Caco-2 (cell line): Measurements from ENCODE around the gene FOXP1. TPM values are rescaled to one million over a fixed set of nuclear protein-coding genes. Genes with fewer than 3 reads are reported as not detected.

Experiments used
- BruUV-seq: library from RNA; stranded (reverse); fragments of 400-500 nt; replicated peaks from 2 replicates; lab custom pipeline; 2021; lab: Mats Ljungman, UMichigan
- CTCF ChIA-PET: fragments of 300-600 bp; sonication (Branson Sonifier 250); formaldehyde crosslinking; loops from one replicate; lab custom pipeline; 2022; ENCODE audit warnings: antibody characterized with exemption; lab: Charles Lee
- POLR2A ChIA-PET: fragments of 300-600 bp; sonication (Branson Sonifier 250); formaldehyde crosslinking; loops from one replicate; lab custom pipeline; 2022; ENCODE audit warnings: antibody characterized with exemption; lab: Charles Lee
- DNase-seq, 2 experiments: peaks; one replicate each; pipeline versions ENCODE4 v3.0.0 to v3.0.0-alpha.2; 2020 to 2022
- H3K27me3 ChIP-seq: replicated peaks from 2 replicates; pipeline ENCODE4 v1.6.0; 2011; ENCODE audit warnings: low read length; ENCODE audit not compliant: control insufficient read depth, insufficient read depth
- H3K36me3 ChIP-seq: 2 replicates; pipeline ENCODE4 v1.5.1; 2011; ENCODE audit warnings: low read length; ENCODE audit not compliant: control insufficient read depth, insufficient read depth
- H3K4me1 ChIP-seq: fragments of 250-450 bp; sonication (Bioruptor Pico); 2 replicates; pipeline ENCODE4 v1.5.1; 2020; ENCODE audit warnings: mild to moderate bottlenecking
- H3K4me3 ChIP-seq: 2 replicates; pipeline ENCODE4 v1.5.1; 2011; ENCODE audit warnings: low read depth, mild to moderate bottlenecking, control low read depth, low read length
- H3K9me3 ChIP-seq: fragments of 250-450 bp; sonication (Bioruptor Pico); 2 replicates; pipeline ENCODE4 v1.5.1; 2020; ENCODE audit warnings: mild to moderate bottlenecking, moderate library complexity
- H3K27ac Mint-ChIP-seq: one replicate; pipeline ENCODE4 v1.8.0; 2022; ENCODE audit warnings: mixed read lengths; ENCODE audit not compliant: unreplicated experiment
- H3K27me3 Mint-ChIP-seq: one replicate; pipeline ENCODE4 v1.8.0; 2022; ENCODE audit warnings: mixed read lengths; ENCODE audit not compliant: insufficient read depth, unreplicated experiment
- H3K36me3 Mint-ChIP-seq: one replicate; pipeline ENCODE4 v1.8.0; 2022; ENCODE audit warnings: mild to moderate bottlenecking, mixed read lengths; ENCODE audit not compliant: insufficient read depth, unreplicated experiment
- H3K4me1 Mint-ChIP-seq: one replicate; pipeline ENCODE4 v1.8.0; 2022; ENCODE audit warnings: low read depth, mixed read lengths; ENCODE audit not compliant: unreplicated experiment
- H3K4me3 Mint-ChIP-seq: one replicate; pipeline ENCODE4 v1.8.0; 2022; ENCODE audit warnings: mild to moderate bottlenecking, moderate library complexity, mixed read lengths; ENCODE audit not compliant: unreplicated experiment
- H3K9me3 Mint-ChIP-seq: one replicate; pipeline ENCODE4 v1.8.0; 2022; ENCODE audit warnings: mixed read lengths; ENCODE audit not compliant: unreplicated experiment
- CTCF ChIP-seq, 2 experiments: fragments of 200-600 bp in 1 of 2; IDR thresholded peaks; 1 replicate in 1 of 2; 2 replicates in 1 of 2; pipeline versions ENCODE4 v1.5.1 to v1.8.0; 2011 to 2022; ENCODE audit warnings: antibody characterized with exemption in 1 of 2, control low read depth in 1 of 2, inconsistent platforms in 1 of 2, low read depth in 1 of 2, low read length in 1 of 2, mild to moderate bottlenecking in 1 of 2, moderate library complexity in 1 of 2; ENCODE audit not compliant: insufficient read depth in 1 of 2, severe bottlenecking in 1 of 2, unreplicated experiment in 1 of 2
- intact Hi-C: fragments of 100-400 bp; cut with micrococcal nuclease; formaldehyde crosslinking; loops from one replicate; pipeline ENCODE4 v1.10.0; 2022; ENCODE audit not compliant: unreplicated experiment
- total RNA-seq: library from RNA; stranded (reverse); gene quantifications from 2 replicates; pipeline ENCODE4 v1.2.3, GENCODE V29; 2022

Gene FOXP1
- total RNA-seq, 1 experiment from 2014 or later = 131 TPM

- intact Hi-C loops = no loop called here
- H3K27ac Mint-ChIP-seq = peak overlapping the region; percentile 22
- no peak for TF ChIP-seq CTCF (IDR thresholded peaks at IDR 0.05; ENCODE audit: insufficient read depth in 1 of 2, low read depth in 1 of 2, low read length in 1 of 2, severe bottlenecking in 1 of 2, unreplicated experiment in 1 of 2)
- Histone ChIP-seq H3K27me3 (no peaks in the 10 kb centered on the region), H3K4me3 (no peak overlapping the region), H3K9me3 (no peaks in the 10 kb centered on the region), H3K4me1 (peaks cover 8% of the 10 kb centered on the region; the same call in 1 of the 2 replicates), H3K36me3 (no peaks in the 10 kb centered on the region; the same call in 1 of the 2 replicates)
- H3K27me3 Mint-ChIP-seq = no peaks in the 10 kb centered on the region
- peaks cover 21% of the 10 kb centered on the region for H3K36me3 Mint-ChIP-seq
- no peak for DNase-seq
- POLR2A ChIA-PET = no interaction called here
- H3K4me1 Mint-ChIP-seq = peaks cover 24% of the 10 kb centered on the region
- BruUV-seq = no TSS peak
- no peak overlapping the region for H3K4me3 Mint-ChIP-seq
- H3K9me3 Mint-ChIP-seq = no peaks in the 10 kb centered on the region
- CTCF ChIA-PET = no interaction called here
These were observed 288.6 kb downstream of the FOXP1 start for GRCh38 chr3:71294919-71295318.

GRCh38 chr3:71290301-71290700 is 293.2 kb downstream of the FOXP1 start:
- DNase-seq = no peak
- Mint-ChIP-seq H3K36me3 (peaks cover 4% of the 10 kb centered on the region), H3K9me3 (no peaks in the 10 kb centered on the region), H3K4me3 (no peak overlapping the region), H3K27ac (peak overlapping the region; percentile 52), H3K4me1 (peaks cover 29% of the 10 kb centered on the region), H3K27me3 (no peaks in the 10 kb centered on the region)
- ChIA-PET CTCF (no interaction called here), POLR2A (no interaction called here)
- H3K9me3 ChIP-seq = no peaks in the 10 kb centered on the region
- H3K4me1 ChIP-seq = peaks cover 38% of the 10 kb centered on the region
- no TSS peak for BruUV-seq
- no peaks in the 10 kb centered on the region for H3K36me3 ChIP-seq
- no peak overlapping the region for H3K4me3 ChIP-seq
- TF ChIP-seq CTCF (IDR thresholded peaks at IDR 0.05; ENCODE audit: insufficient read depth in 1 of 2, low read depth in 1 of 2, low read length in 1 of 2, severe bottlenecking in 1 of 2, unreplicated experiment in 1 of 2) = no peak
- no peaks in the 10 kb centered on the region for H3K27me3 ChIP-seq
- intact Hi-C loops = no loop called here

GRCh38 chr3:71288269-71288930 is 295.1 kb downstream of the FOXP1 start:
- BruUV-seq = no TSS peak

More at GRCh38 chr3:71288269-71288930, 295.1 kb downstream of the FOXP1 start:
- peak in 1 of 2 experiments; percentile 28 for DNase-seq
- CTCF ChIA-PET = no interaction called here
- no peaks in the 10 kb centered on the region for H3K27me3 ChIP-seq
- POLR2A ChIA-PET = no interaction called here
- Mint-ChIP-seq H3K27me3 (no peaks in the 10 kb centered on the region), H3K9me3 (no peaks in the 10 kb centered on the region), H3K4me3 (no peak overlapping the region), H3K27ac (no peak overlapping the region), H3K36me3 (no peaks in the 10 kb centered on the region), H3K4me1 (peaks cover 24% of the 10 kb centered on the region)
- TF ChIP-seq CTCF (IDR thresholded peaks at IDR 0.05; ENCODE audit: insufficient read depth in 1 of 2, low read depth in 1 of 2, low read length in 1 of 2, severe bottlenecking in 1 of 2, unreplicated experiment in 1 of 2) = no peak
- no peaks in the 10 kb centered on the region for H3K9me3 ChIP-seq
- intact Hi-C loops = loop anchor here (1.0 kb wide), 1 partner anchor 30 kb away; no protein-coding TSS in a partner anchor
- no peaks in the 10 kb centered on the region for H3K36me3 ChIP-seq
- no peak overlapping the region for H3K4me3 ChIP-seq
- peaks cover 33% of the 10 kb centered on the region for H3K4me1 ChIP-seq
